HG02623 (cell line): ENCODE results near the gene IL15RA.

Experiments used
- ATAC-seq: cut with Tn5 transposase; IDR thresholded peaks from one replicate; pipeline ENCODE4 v1.9.1; 2021; ENCODE audit warnings: moderate library complexity; ENCODE audit not compliant: unreplicated experiment

IL15RA gene

DNA sequence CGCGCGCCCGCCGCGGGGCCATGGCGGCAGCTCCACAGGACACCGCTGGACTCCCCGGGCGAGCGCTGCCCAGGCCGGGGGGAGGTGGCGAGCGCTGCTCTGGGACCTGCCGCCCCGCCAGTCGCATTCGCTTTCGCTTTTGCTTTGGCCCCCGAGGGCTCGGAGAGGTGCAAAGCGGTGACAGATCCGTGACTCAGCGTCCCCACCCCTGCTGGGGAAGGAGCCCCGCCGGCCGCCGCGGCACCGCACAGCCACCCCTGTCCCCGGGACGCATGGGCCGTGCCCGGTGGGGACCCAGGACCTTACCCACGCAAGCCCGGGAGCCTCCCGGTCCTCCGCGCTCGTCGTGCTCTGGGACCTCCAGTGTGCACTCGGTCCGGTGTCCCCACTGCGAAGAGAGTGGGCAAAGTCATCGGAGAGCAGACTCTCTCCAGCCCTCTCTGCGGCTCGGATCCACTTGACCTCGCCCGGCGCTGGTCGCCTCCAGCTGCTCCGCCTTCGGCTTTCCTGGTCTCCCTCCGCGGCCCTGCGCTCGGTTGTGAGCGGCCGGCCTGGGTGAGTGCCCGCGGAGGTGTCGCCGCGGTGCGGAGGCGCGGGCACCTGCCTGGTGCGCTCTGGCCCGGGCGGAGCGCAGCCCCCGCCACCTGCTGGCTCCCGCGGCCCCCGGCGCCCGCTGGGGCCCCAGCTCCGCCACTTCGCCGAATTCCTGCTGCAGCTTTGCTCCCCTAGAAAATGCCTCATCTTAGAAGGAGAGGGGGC, at the start of gene IL15RA:
IL15RA (minus strand) TSS at position 73 of the 759 bp plus-strand sequence; CDS start at position 22, 51 bp downstream.
- peak; percentile 47 for ATAC-seq

GRCh38 chr10:6025683-6026255, 48.4 kb upstream of the IL15RA start:
- ATAC-seq, result no peak

DNA sequence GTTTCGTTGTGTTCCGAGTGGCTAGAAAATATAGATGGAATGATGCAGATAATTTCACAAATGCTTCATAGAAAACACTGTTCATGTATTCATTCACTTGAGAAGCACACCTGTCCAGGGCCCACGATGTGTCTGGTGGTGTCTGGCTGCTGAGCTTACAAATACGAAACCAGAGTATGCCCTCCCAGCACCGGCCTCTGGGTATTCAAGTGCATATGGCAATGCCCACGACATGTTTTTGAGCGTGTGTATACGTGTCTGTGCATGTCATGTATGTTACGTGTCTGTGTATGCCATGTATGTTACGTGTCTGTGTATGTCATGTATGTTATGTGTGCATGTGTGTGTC, 47.0 kb upstream of the IL15RA start:
- ATAC-seq, result no peak

DNA sequence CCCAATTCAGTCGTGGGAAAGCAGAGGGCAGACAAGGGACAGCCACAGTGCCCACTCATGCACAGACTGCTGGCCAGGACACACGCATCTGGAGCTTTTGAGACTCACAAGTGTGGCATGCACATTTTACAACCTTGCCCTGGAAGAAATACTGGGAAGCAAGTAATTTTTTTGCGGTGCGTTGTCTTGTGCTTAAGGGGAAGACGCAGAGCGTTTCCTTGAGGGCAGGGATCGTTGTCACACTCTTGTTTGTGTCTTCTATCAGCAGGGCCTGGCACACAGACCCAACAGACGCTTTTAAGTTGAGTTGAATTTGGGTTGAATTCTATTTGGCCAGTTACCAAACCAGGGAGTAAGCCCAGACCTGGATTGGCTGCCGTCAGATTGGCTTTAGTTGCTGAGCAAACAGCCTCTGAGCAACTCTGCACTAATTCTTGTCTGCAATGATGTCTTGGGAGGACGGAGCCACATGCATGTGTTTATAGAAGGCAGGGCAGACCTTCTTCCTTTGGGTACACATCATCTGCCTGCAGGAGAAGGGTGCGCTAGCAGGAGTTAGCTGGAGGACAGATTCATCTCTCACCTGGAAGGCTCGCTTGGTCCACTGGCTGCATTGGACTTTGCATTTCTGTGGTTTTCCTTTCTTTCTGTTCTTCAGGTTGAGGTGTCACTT, 46.5 kb upstream of the IL15RA start:
- ATAC-seq, result no peak

DNA sequence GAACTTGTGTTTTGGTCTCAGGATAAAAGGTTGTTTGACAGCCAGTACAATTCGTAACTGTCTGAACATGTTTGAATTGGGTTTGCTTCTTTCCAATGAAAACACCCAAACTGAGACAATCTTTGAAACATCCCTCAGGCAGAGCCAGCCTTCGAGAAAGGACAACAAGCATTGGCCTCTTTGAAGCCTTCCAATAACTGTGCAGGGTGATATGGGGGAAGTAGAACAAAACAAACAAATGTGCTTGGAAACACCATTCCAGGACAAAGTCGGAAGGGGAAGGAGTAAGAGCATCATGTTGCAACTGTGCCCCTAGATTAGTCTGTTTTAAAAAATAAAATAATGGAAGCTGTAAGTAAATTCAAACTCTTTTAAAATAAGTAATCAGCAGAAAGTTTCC, 45.3 kb upstream of the IL15RA start:
- no peak for ATAC-seq

DNA sequence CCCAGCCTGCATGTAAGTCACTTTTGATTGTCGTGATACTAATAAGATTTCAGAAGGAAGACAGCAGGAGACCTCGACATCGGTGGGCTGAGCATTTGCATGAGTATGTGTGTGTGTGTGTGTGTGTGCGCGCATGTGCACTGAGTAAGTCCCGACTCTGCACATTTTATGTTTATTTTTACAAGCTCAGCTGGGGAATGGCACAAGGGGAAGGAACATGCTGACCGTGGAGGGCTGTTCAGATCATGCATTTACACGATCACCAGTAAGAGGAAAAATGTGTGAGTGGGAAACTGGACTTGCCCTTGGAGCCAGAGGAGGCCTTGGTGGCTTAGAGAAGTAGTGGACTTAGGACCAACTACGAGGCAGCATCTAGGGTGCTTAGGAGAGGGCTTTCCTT, 43.5 kb upstream of the IL15RA start:
- no peak for ATAC-seq

DNA sequence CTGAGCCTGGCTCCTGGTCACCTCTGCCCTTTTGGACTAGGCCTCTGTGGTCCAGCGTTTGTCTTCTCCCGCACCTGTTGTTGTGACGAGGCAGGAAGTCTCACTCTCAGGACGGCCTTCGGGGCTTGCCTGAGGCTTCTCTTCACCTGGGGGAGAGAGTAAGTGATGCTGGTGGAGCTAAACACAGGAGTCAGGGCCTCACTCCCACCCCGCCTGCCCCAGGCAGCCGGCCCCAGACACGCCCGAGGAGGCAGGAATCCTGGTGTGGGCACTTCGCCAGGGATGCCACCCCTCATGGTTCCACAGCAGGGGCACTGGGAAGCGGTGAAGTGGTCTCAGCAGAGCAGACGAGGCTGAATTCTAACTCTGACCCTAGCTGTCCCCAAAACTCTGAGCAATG, 42.5 kb upstream of the IL15RA start:
- ATAC-seq, result no peak

DNA sequence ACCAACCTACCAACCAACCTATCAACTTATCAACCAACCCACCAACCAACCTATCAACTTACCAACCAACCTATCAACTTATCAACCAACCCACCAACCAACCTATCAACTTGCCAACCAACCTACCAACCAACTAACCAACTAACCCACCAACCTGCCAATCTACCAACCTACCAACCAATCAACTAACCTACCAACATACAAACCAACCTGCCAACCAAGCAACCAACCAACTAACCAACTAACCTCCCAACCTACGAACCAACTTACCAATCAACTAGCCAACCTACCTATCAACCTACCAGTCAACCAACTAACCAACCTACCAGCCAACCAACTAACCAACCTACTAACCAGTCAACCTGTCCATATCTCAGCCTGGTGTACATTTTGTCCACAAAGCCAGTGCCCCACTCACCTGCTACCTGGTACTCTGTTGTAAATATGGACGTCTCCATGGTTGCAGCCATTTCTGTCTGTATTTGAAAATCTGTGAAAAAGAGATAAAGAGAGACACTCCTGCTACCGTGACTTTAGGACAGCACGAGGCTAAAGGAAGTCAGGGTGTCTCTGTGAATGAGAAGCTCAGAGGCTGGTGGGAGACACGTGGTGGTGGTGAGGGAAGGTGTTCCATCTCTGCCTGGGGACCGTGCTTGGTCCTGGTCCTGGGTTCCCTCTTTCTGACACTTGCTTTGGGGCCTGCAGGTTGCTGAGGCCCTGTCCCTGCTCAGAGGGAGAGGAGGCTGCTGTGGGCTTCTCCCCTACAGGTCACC, 41.9 kb upstream of the IL15RA start:
- no peak for ATAC-seq

DNA sequence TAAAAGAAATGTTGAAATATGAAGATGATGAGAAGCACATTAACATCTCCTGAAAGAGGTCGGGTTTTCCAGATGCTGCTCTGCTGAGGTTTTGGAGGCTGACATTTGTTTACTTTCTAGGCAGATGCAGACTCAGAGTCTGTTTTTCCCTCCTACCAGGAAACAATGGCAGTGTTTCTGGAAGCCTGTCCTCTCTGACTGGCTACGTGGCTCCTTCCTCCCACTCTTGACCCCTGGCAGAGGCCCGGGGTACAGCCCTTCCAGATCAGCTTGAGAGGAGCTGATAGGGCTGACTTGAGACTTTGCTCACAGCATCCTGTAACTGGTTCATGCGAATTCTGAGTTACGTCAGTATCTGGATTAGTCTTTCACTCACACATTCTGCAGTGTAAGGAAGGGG, 41.1 kb upstream of the IL15RA start:
- ATAC-seq, result no peak

GRCh38 chr10:6017781-6018354, 40.5 kb upstream of the IL15RA start:
- no peak for ATAC-seq

DNA sequence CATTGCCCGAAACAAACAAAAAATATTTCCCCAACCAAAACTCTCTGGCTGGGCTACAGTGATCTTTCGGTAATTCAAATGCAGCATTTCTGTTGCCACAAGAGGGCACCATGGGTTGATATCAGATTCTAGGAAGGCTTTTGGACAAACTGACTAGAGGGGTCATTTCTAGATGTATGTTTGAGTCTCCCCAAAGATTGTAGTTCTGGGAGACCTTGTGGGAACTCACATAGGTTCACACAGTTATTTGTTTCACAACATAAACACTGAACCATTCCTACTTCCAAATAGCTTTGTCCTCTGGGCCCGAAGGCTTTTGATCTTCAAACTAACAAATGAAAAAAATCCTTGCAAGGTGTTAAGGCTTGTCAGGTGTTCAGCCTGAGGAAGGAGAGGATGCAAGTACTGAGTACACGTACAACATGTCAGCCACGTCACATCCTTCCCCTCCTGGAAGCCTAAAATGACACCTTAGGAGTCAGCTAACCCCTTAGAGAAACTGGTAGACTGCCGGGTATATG, 37.0 kb upstream of the IL15RA start:
- ATAC-seq, result no peak

- no peak for ATAC-seq
Observed at GRCh38 chr10:6013413-6014192, 36.3 kb upstream of the IL15RA start.

- ATAC-seq, result no peak
Observed at GRCh38 chr10:6012121-6012905, 35.0 kb upstream of the IL15RA start.

- ATAC-seq, result no peak
Observed at GRCh38 chr10:6011558-6011957, 34.2 kb upstream of the IL15RA start.

DNA sequence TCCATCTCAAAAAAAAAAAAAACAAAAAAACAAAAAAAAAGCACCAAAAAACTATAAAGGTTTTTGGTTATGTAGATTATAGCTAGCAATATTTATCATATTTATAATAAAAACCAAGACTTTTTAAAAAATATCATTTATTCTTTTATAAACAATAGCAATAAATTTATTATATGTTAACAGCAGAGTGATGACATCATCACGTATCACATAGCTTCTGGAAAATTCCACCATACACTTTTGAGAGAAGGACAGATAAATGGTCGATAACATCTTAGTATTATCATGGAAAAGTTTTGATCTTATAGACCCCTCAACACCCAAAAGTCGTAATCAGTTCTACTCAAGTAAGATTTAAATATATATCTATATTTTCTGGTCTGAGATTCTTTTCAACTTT, 33.2 kb upstream of the IL15RA start:
- no peak for ATAC-seq

DNA sequence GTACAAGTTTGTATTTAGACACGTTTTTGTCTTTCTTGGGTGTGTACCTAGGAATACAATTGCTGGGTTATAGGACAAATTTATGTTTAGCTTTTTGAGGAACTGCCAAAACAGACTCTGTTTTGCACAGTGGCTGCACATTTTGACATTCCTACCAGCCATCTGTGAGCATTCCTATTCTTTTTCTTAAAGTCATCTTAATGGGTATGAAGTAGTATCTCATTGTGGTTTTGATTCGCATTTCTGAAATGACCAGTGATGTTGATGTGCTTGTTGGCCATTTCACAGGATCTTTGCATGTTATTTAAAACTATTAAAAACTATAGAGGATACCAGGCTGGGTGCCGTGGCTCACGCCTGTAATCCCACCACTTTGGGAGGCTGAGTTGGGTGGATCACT, 32.6 kb upstream of the IL15RA start:
- ATAC-seq, result no peak

GRCh38 chr10:6009150-6009549, 31.8 kb upstream of the IL15RA start:
- no peak for ATAC-seq

- no peak for ATAC-seq
Observed at GRCh38 chr10:6008497-6009142, 31.3 kb upstream of the IL15RA start.

DNA sequence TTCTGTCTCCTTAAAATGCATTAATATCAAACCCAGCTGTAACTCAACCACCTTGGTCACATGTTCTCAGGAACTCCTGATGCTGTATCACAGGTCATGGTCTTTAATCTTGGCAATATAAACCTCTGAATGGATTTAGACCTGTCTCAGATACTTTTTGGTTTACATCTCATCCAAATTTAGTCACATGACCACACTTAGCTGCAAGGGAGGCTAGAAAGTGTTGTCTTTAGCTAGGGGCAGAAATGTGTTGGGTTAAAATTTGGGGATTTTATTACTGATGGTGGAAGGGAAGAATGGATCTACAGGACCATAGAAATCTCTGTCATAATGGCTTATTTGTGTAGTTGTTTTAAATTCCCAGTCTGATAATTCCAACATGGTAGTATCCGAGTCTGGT, 29.6 kb upstream of the IL15RA start:
- ATAC-seq, result no peak
